Mesothelial cell of epicardium (in vitro differentiated cells): ENCODE data around the gene LONRF2. TPM values are rescaled to one million over a fixed set of nuclear protein-coding genes. Genes with fewer than 3 reads are reported as not detected.
A peak's percentile ranks its signal among the peaks of the same experiment; 100 is the strongest.

Source experiments
- DNase-seq, 2 experiments: peaks; one replicate each; pipeline ENCODE4 v3.0.0; 2021; ENCODE audit warnings: low spot score in 2 of 2; ENCODE audit not compliant: unreplicated experiment in 2 of 2
- H3K27ac Mint-ChIP-seq: 2 replicates; pipeline ENCODE4 v1.8.0; 2021; ENCODE audit warnings: mixed read lengths
- H3K27me3 Mint-ChIP-seq: 2 replicates; pipeline ENCODE4 v1.8.0; 2021; ENCODE audit warnings: low read depth, mixed read lengths
- H3K36me3 Mint-ChIP-seq: 2 replicates; pipeline ENCODE4 v1.8.0; 2021; ENCODE audit warnings: mixed read lengths
- H3K4me1 Mint-ChIP-seq: 2 replicates; pipeline ENCODE4 v1.8.0; 2021; ENCODE audit warnings: mixed read lengths
- H3K4me3 Mint-ChIP-seq: 2 replicates; pipeline ENCODE4 v1.8.0; 2021; ENCODE audit warnings: mild to moderate bottlenecking, moderate library complexity, mixed read lengths
- H3K9me3 Mint-ChIP-seq: 2 replicates; pipeline ENCODE4 v1.8.0; 2021; ENCODE audit warnings: mixed read lengths
- CTCF ChIP-seq: fragments of 200-600 bp; sonication (generic); IDR thresholded peaks from one replicate; pipeline ENCODE4 v1.5.0; 2021; ENCODE audit warnings: antibody characterized with exemption; ENCODE audit not compliant: unreplicated experiment
- total RNA-seq: library from RNA; stranded (reverse); gene quantifications from 3 replicates; pipeline ENCODE4 v1.2.1, GENCODE V29; 2021

Gene LONRF2
- total RNA-seq, 1 donor from 2014 or later, result 13.4 TPM

GRCh38 chr2:100242891-100243619 is 79.2 kb downstream of the LONRF2 start:
- Mint-ChIP-seq H3K4me1 (peaks cover 21% of the 10 kb centered on the region), H3K36me3 (no peaks in the 10 kb centered on the region), H3K27ac (no peak overlapping the region), H3K9me3 (no peaks in the 10 kb centered on the region), H3K27me3 (peaks cover 31% of the 10 kb centered on the region), H3K4me3 (no peak overlapping the region)
- peak; percentile 48 to 81 for DNase-seq
- peak; percentile 27 for TF ChIP-seq CTCF

- Mint-ChIP-seq H3K4me1 (peaks cover 23% of the 10 kb centered on the region), H3K27me3 (peaks cover 31% of the 10 kb centered on the region), H3K9me3 (no peaks in the 10 kb centered on the region), H3K27ac (no peak overlapping the region), H3K36me3 (no peaks in the 10 kb centered on the region), H3K4me3 (no peak overlapping the region)
- DNase-seq, result no peak
- no peak for TF ChIP-seq CTCF
Observed at GRCh38 chr2:100242476-100242875, 79.8 kb downstream of the LONRF2 start.

- Mint-ChIP-seq H3K36me3 (no peaks in the 10 kb centered on the region), H3K9me3 (no peaks in the 10 kb centered on the region), H3K4me1 (peaks cover 31% of the 10 kb centered on the region), H3K27ac (no peak overlapping the region), H3K27me3 (peaks cover 24% of the 10 kb centered on the region), H3K4me3 (no peak overlapping the region)
- TF ChIP-seq CTCF, result no peak
- DNase-seq, result no peak
Observed at GRCh38 chr2:100241236-100241635, 81.1 kb downstream of the LONRF2 start.

GRCh38 chr2:100240386-100240785 is 81.9 kb downstream of the LONRF2 start:
- Mint-ChIP-seq H3K4me3 (no peak overlapping the region), H3K4me1 (peaks cover 31% of the 10 kb centered on the region), H3K27me3 (peaks cover 26% of the 10 kb centered on the region), H3K27ac (no peak overlapping the region), H3K9me3 (no peaks in the 10 kb centered on the region), H3K36me3 (no peaks in the 10 kb centered on the region)
- DNase-seq, result no peak
- no peak for TF ChIP-seq CTCF

GRCh38 chr2:100239486-100240210 is 82.7 kb downstream of the LONRF2 start:
- no peak for DNase-seq
- H3K27ac Mint-ChIP-seq, result peak overlapping the region; percentile 39

More at GRCh38 chr2:100239486-100240210, 82.7 kb downstream of the LONRF2 start:
- Mint-ChIP-seq H3K9me3 (no peaks in the 10 kb centered on the region), H3K36me3 (no peaks in the 10 kb centered on the region), H3K27me3 (peaks cover 20% of the 10 kb centered on the region), H3K4me1 (peaks cover 31% of the 10 kb centered on the region), H3K4me3 (no peak overlapping the region)
- TF ChIP-seq CTCF, result no peak
